ENCODE data around the gene CCDC192.

CCDC192 gene

DNA sequence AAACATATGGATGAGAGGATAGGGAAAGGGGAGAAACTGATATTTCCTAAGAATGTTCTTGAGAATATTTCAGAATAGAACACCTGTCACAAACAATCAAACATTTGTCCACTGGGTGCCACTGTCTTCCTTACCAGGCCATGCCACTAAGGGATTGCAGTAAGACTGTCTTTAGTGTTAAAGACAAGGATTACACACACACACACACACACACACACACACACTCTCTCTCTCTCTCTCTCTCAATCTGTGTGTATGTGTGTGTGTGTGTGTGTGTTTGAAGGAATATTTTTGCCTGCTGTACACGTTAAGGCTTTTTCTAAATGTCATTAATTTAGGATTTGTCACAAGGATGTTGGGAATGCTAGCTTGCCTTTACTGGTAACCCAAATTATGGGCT is 54.4 kb downstream of the CCDC192 start:
- TF ChIP-seq, protein P1, sequence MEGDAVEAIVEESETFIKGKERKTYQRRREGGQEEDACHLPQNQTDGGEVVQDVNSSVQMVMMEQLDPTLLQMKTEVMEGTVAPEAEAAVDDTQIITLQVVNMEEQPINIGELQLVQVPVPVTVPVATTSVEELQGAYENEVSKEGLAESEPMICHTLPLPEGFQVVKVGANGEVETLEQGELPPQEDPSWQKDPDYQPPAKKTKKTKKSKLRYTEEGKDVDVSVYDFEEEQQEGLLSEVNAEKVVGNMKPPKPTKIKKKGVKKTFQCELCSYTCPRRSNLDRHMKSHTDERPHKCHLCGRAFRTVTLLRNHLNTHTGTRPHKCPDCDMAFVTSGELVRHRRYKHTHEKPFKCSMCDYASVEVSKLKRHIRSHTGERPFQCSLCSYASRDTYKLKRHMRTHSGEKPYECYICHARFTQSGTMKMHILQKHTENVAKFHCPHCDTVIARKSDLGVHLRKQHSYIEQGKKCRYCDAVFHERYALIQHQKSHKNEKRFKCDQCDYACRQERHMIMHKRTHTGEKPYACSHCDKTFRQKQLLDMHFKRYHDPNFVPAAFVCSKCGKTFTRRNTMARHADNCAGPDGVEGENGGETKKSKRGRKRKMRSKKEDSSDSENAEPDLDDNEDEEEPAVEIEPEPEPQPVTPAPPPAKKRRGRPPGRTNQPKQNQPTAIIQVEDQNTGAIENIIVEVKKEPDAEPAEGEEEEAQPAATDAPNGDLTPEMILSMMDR (IDR thresholded peaks at IDR 0.05; ENCODE audit: low read depth, low read length, missing control alignments): peak; percentile 63
- in situ Hi-C loops (cut with HindIII; ENCODE audit: low pct_ligation_motif_present, low sequenced_read_pairs): no loop called here
- peak; percentile 72 for DNase-seq

DNA sequence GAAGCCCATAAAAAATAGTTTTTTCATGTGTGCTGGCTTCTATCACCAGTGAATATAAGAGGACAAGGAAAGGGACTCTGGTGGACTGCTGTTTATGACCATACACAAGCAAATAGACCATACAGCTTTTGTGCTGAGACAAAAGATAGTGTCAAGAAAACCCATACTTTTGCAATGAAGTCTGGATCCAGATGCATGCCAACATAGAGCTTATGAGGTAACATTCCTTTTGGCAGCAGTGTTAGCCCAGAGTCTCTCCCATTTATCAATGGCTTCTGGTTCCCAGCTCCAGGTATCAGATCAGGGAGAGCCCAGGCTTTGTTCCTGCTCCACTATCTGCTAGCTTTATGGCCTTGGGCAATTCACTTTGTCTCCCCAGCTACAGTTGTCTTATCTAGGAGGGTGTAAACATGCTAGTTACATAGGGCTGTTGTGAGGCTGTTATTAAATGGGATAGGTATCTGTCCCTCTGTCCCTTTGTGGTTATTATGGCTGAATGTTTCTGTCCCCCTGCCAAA is 55.6 kb downstream of the CCDC192 start:
- in situ Hi-C loops (cut with HindIII; ENCODE audit: low pct_ligation_motif_present, low sequenced_read_pairs): no loop called here
- TF ChIP-seq, protein P1 (IDR thresholded peaks at IDR 0.05; ENCODE audit: low read depth, low read length, missing control alignments): no peak
- no peaks in the 10 kb centered on the region for H3K27me3 ChIP-seq (replicated peaks)
- no peak for DNase-seq
- H3K4me3 ChIP-seq (ENCODE audit: low read depth, low read length): no peak overlapping the region
- no peaks in the 10 kb centered on the region for H3K36me3 ChIP-seq (replicated peaks)
- H3K27ac ChIP-seq: no peak overlapping the region

More for the DNA sequence above, 54.4 kb downstream of the CCDC192 start:
- Histone ChIP-seq H3K27me3 (replicated peaks) (no peaks in the 10 kb centered on the region), H3K36me3 (replicated peaks) (no peaks in the 10 kb centered on the region), H3K27ac (no peak overlapping the region), H3K4me3 (ENCODE audit: low read depth, low read length) (no peak overlapping the region)

DNA sequence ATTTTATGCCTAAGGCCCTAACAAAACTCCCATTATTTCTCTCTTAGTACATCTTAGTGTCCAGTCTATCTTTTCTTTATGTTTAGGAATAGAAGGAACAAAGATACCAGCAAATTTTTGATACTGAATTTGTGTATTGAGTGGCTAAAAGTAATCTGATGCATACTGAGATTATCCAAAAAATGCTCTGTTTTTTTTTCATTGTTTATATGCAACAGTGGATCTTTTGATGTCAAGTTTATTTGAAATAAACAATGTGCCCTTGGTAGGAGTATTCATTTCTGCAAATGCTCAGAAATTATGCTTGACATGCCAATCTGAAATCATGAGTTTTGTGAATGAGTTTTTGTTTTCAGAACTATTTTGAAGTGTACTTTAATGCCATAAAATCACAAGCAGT is 58.7 kb downstream of the CCDC192 start:
- TF ChIP-seq, protein P1 (IDR thresholded peaks at IDR 0.05; ENCODE audit: low read depth, low read length, missing control alignments): no peak
- DNase-seq: no peak
- in situ Hi-C loops (cut with HindIII; ENCODE audit: low pct_ligation_motif_present, low sequenced_read_pairs): no loop called here
- Histone ChIP-seq H3K36me3 (replicated peaks) (no peaks in the 10 kb centered on the region), H3K27me3 (replicated peaks) (no peaks in the 10 kb centered on the region), H3K4me3 (ENCODE audit: low read depth, low read length) (no peak overlapping the region), H3K27ac (no peak overlapping the region)

DNA sequence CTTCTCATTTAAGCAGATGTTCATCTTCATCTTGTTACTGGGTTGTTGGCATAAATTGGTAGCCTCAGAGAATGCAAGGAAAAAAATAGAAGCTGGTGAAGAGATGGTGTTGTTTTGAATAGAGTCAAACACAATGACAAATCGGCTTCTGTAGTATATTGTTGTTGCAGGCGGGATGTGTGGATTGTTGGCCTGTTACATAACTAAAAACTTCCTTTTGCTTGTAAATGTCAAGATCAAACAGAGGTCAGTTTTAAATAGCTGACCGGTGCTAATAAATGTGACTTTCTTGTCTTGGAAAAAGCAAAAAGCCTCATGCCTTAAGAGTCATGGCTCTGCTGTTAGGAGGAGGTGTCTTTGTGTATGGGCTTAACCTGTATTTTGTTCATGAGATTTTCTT is 59.2 kb downstream of the CCDC192 start:
- TF ChIP-seq, protein P1 (IDR thresholded peaks at IDR 0.05; ENCODE audit: low read depth, low read length, missing control alignments): no peak
- in situ Hi-C loops (cut with HindIII; ENCODE audit: low pct_ligation_motif_present, low sequenced_read_pairs): no loop called here
- no peak for DNase-seq
- Histone ChIP-seq H3K27me3 (replicated peaks) (no peaks in the 10 kb centered on the region), H3K36me3 (replicated peaks) (no peaks in the 10 kb centered on the region), H3K27ac (no peak overlapping the region), H3K4me3 (ENCODE audit: low read depth, low read length) (no peak overlapping the region)

DNA sequence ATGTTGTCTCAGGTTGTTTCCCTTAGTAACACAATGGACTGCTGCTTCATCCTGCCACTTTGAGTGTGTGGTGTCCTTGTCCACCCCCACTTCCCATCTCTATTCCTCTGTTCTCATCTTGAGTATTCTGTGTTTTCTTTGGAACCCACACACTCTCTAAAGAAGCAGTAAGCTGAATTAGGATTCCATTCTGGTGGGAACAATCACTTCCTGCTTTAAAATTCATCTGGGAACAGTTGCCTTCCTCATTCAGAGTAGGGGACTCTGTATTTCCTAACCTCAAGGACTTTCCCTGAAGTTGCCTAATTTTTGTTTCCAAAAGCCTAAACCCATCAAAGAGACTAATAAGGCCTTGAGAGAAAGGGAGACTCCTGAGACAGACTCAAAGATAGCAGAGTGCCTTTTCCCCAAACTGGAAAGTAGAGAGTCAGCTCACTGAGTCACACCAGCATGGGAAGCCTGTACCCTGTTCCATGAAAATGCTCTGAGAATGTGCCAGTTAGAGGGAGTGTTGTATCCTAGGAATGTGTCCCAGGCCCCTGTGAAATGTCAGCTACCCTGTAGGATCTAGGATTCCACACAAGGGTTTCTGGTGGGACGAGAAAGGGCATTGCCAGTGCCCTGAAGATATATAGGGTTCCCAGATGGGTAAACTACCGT is 63.6 kb downstream of the CCDC192 start:
- Histone ChIP-seq H3K27ac (peak overlapping the region; percentile 53), H3K27me3 (replicated peaks) (no peaks in the 10 kb centered on the region), H3K4me3 (ENCODE audit: low read depth, low read length) (no peak overlapping the region), H3K36me3 (replicated peaks) (no peaks in the 10 kb centered on the region)
- in situ Hi-C loops (cut with HindIII; ENCODE audit: low pct_ligation_motif_present, low sequenced_read_pairs): no loop called here
- peak; percentile 54 for DNase-seq
- TF ChIP-seq, protein P1 (IDR thresholded peaks at IDR 0.05; ENCODE audit: low read depth, low read length, missing control alignments): no peak

DNA sequence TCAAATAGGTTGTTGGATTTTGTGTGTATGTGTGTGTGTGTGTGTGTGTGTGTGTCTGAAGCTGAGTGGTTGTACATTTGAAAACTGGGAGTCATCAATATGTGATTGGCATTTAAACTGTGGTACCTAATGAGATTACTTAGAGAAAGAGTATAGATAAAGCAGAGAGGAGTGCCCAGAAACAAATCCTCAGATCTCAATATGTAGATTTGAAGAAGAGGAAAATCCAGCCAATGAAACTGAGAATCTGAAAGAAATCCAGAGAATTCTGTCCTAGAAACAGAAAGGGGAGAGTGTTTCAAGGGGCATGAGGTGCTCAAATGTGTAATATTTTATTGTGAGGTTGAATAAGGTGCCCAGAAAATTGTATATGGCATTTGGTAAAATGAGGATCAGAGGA is 66.2 kb downstream of the CCDC192 start:
- no peak overlapping the region for H3K4me3 ChIP-seq (ENCODE audit: low read depth, low read length)
- TF ChIP-seq, protein P1 (IDR thresholded peaks at IDR 0.05; ENCODE audit: low read depth, low read length, missing control alignments): no peak
- H3K27me3 ChIP-seq (replicated peaks): no peaks in the 10 kb centered on the region
- in situ Hi-C loops (cut with HindIII; ENCODE audit: low pct_ligation_motif_present, low sequenced_read_pairs): no loop called here
- no peaks in the 10 kb centered on the region for H3K36me3 ChIP-seq (replicated peaks)
- DNase-seq: no peak
- H3K27ac ChIP-seq: no peak overlapping the region
